ENCODE data around the gene CUL7.

DNA sequence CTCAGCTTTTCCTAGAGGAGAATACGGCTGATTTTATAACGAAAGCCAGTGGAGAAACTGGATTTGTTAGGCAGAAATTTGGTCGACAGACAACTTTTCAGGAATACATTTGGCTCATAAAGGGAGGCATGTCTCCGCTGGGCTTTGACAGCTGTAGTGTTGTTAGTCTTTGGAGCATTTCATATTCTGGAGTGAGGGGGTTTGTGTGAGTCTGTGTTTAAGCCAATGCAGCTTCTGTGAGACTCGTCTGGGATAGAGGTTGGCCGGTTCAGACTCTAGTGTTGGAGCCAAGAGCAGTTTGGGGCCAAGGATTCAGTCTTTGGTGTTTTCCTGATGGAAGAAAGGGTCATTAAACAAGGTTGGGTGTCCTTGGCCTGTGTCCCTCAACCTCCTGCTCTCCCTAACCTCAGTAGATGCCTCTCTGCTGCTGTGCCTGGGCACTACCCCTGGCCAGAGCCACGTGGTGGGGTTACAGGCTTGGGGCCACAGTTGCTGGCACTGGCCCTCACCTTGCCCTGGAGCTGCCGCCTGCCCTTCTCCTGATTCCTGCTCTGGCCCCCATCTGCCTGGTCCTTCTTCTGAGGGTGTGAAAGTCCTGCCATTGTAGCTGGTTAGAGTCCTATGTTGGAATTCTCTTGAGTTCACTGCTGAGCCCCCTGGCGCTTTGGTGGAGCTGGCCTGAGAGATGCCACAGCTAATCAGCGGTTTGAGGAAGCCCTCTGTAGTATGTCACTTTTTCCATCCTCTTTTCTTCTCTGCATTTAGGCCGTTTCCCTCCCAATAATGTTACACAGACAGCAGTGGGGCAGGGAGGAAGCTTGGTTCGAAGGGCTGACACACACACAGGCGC is 29.4 kb upstream of the CUL7 start:
- TF ChIP-seq, protein P1, sequence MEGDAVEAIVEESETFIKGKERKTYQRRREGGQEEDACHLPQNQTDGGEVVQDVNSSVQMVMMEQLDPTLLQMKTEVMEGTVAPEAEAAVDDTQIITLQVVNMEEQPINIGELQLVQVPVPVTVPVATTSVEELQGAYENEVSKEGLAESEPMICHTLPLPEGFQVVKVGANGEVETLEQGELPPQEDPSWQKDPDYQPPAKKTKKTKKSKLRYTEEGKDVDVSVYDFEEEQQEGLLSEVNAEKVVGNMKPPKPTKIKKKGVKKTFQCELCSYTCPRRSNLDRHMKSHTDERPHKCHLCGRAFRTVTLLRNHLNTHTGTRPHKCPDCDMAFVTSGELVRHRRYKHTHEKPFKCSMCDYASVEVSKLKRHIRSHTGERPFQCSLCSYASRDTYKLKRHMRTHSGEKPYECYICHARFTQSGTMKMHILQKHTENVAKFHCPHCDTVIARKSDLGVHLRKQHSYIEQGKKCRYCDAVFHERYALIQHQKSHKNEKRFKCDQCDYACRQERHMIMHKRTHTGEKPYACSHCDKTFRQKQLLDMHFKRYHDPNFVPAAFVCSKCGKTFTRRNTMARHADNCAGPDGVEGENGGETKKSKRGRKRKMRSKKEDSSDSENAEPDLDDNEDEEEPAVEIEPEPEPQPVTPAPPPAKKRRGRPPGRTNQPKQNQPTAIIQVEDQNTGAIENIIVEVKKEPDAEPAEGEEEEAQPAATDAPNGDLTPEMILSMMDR (conservative IDR thresholded peaks at IDR 0.05), result no peak
- no peak for TF ChIP-seq EZH2 (IDR thresholded peaks at IDR 0.05; ENCODE audit: low read depth)

Measured in PC-9 (cell line).